ENCODE data around the gene KLK8. TPM values are rescaled to one million over a fixed set of nuclear protein-coding genes. Genes with fewer than 3 reads are reported as not detected.

The KLK8 gene
- total RNA-seq (not detected), polyA plus RNA-seq (not detected)

GRCh38 chr19:51001515-51001914 lies at the start of gene KLK8:
Gene KLK8, minus strand, starts transcription at chr19:51001604. Its CDS starts 437 bp downstream, at chr19:51001167.
- peaks cover 0 to 4% (median under 1%) of the 10 kb centered on the region in 4 donors for H3K27me3 ChIP-seq (ENCODE audit: control insufficient read depth in 4 of 4, insufficient read depth in 4 of 4, low read length in 3 of 4)
- H3K9ac ChIP-seq (ENCODE audit: low read depth in 1 of 2, low read length in 2 of 2), result no peak within 1 kb of the TSS
- no peak within 1 kb of the TSS for H3K27ac ChIP-seq (ENCODE audit: low read depth in 1 of 2, low read length in 2 of 2)
- H3K9me3 ChIP-seq (ENCODE audit: control insufficient read depth in 4 of 4, low read length in 3 of 4), result no peaks in the 10 kb centered on the region
- 30% methylated on average over 7 of the region's 7 CpGs for WGBS
- DNase-seq (ENCODE audit: low spot score), result no peak
- no peak within 1 kb of the TSS for H3K4me3 ChIP-seq (ENCODE audit: low read depth in 1 of 3, low read length in 3 of 3)
- H3K36me3 ChIP-seq (ENCODE audit: control insufficient read depth in 4 of 4, insufficient read depth in 3 of 4, low read depth in 1 of 4, low read length in 3 of 4), result no peaks in the 10 kb centered on the region
- H3K4me1 ChIP-seq (ENCODE audit: control insufficient read depth in 4 of 4, insufficient read depth in 4 of 4, low read length in 3 of 4), result no peaks in the 10 kb centered on the region
- TF ChIP-seq CTCF (IDR thresholded peaks at IDR 0.05; ENCODE audit: low read depth, low read length, missing input control), result no peak
- no peak for TF ChIP-seq REST (IDR thresholded peaks at IDR 0.05)
- no peak for TF ChIP-seq ZBTB33 (IDR thresholded peaks at IDR 0.05)
- no peak for TF ChIP-seq SP1 (IDR thresholded peaks at IDR 0.05)

GRCh38 chr19:51047031-51047335 lies 45.6 kb upstream of the KLK8 start:
- Histone ChIP-seq H3K9me3 (ENCODE audit: control insufficient read depth in 4 of 4, low read length in 3 of 4) (peaks cover 0 to 8% (median 2%) of the 10 kb centered on the region in 4 donors), H3K27me3 (ENCODE audit: control insufficient read depth in 4 of 4, insufficient read depth in 4 of 4, low read length in 3 of 4) (no peaks in the 10 kb centered on the region), H3K4me1 (ENCODE audit: control insufficient read depth in 4 of 4, insufficient read depth in 4 of 4, low read length in 3 of 4) (no peaks in the 10 kb centered on the region), H3K9ac (ENCODE audit: low read depth in 1 of 2, low read length in 2 of 2) (no peak overlapping the region), H3K36me3 (ENCODE audit: control insufficient read depth in 4 of 4, insufficient read depth in 3 of 4, low read depth in 1 of 4, low read length in 3 of 4) (no peaks in the 10 kb centered on the region), H3K4me3 (ENCODE audit: low read depth in 1 of 3, low read length in 3 of 3) (no peak overlapping the region), H3K27ac (ENCODE audit: low read depth in 1 of 2, low read length in 2 of 2) (no peak overlapping the region)
- TF ChIP-seq CTCF (IDR thresholded peaks at IDR 0.05; ENCODE audit: low read depth, low read length, missing input control) (no peak), RXRA (IDR thresholded peaks at IDR 0.05) (no peak), HNF4G (IDR thresholded peaks at IDR 0.05) (no peak), FOXA2 (IDR thresholded peaks at IDR 0.05) (no peak), HNF4A (conservative IDR thresholded peaks at IDR 0.05) (no peak), NR2F2 (IDR thresholded peaks at IDR 0.05) (no peak), FOXA1 (IDR thresholded peaks at IDR 0.05) (no peak), ZBTB33 (IDR thresholded peaks at IDR 0.05) (no peak), REST (IDR thresholded peaks at IDR 0.05) (no peak)
- no peak for DNase-seq (ENCODE audit: low spot score)
- WGBS, result 13% methylated on average over 4 of the region's 4 CpGs

Data from liver (tissue), 9 donors.